Heart left ventricle (tissue), 16 donors: Measurements from ENCODE around the gene NOC3L. TPM values are rescaled to one million over a fixed set of nuclear protein-coding genes. Genes with fewer than 3 reads are reported as not detected.
A peak's percentile ranks its signal among the peaks of the same experiment; 100 is the strongest.

Source experiments
- ATAC-seq, 4 donors: fragments of 200-7000 bp; cut with Tn5 transposase; one replicate each; pipeline ENCODE4 v1.9.1; 2020 to 2022; ENCODE audit warnings: moderate library complexity in 4 of 4, mild to moderate bottlenecking in 3 of 4, moderate number of reproducible peaks in 1 of 4
- DNase-seq, 5 donors: peaks; one replicate each; pipeline ENCODE4 v3.0.0-alpha.2; 2020
- H3K27ac ChIP-seq, 12 donors: fragments of 200-600 bp; sonication (generic) in 4 of 12; one replicate each; pipeline versions ENCODE4 v1.5.0 to v1.8.0; 2016 to 2022; ENCODE audit warnings: mild to moderate bottlenecking in 2 of 12
- H3K27me3 ChIP-seq, 9 donors: fragments of 200-600 bp; sonication (generic) in 2 of 9; one replicate each; pipeline versions ENCODE4 v1.5.1 to v1.8.0; 2016 to 2022; ENCODE audit warnings: mild to moderate bottlenecking in 3 of 9
- H3K36me3 ChIP-seq, 9 donors: fragments of 200-600 bp; sonication (generic) in 2 of 9; one replicate each; pipeline versions ENCODE4 v1.5.0 to v1.8.0; 2018 to 2022; ENCODE audit warnings: mild to moderate bottlenecking in 2 of 9
- H3K4me1 ChIP-seq, 12 donors: fragments of 200-600 bp; sonication (generic) in 4 of 12; one replicate each; pipeline versions ENCODE4 v1.5.0 to v1.8.0; 2016 to 2022; ENCODE audit warnings: mild to moderate bottlenecking in 3 of 12
- H3K4me3 ChIP-seq, 12 donors: fragments of 200-600 bp; sonication (generic) in 4 of 12; one replicate each; pipeline versions ENCODE4 v1.5.0 to v1.8.0; 2017 to 2022; ENCODE audit warnings: mild to moderate bottlenecking in 9 of 12, moderate library complexity in 4 of 12
- H3K9me3 ChIP-seq, 12 donors: fragments of 200-600 bp; sonication (generic) in 4 of 12; one replicate each; pipeline versions ENCODE4 v1.5.0 to v1.8.0; 2016 to 2022; ENCODE audit warnings: mild to moderate bottlenecking in 1 of 12
- POLR2A ChIP-seq, 2 donors: fragments of 450-650 bp; IDR thresholded peaks; one replicate each; pipeline ENCODE4 v1.6.1; 2017; ENCODE audit warnings: antibody characterized with exemption in 2 of 2, mild to moderate bottlenecking in 2 of 2, moderate library complexity in 2 of 2
- WGBS, 4 donors: extraction: QIAGEN DNeasy Blood & Tissue Kit in 2 of 4; methylation state at CpG; one replicate each; pipeline versions ENCODE4 v1.1.5 to v1.1.7; 2013 to 2018; 5-methylcytosine and 5-hydroxymethylcytosine counted together
- intact Hi-C, 10 donors: fragments of 100-400 bp; cut with DNase I; formaldehyde crosslinking; loops; one replicate each; pipeline versions ENCODE4 v1.11.1 to v1.14.2; 2022
- polyA plus RNA-seq, 2 donors: library from polyadenylated mRNA; stranded (reverse); fragments of 200-250 nt; gene quantifications; one replicate each; pipeline ENCODE4 v1.2.3, GENCODE V29; 2013
- total RNA-seq, 9 donors: library from RNA; depleted of rRNA in 2 of 9; stranded (reverse); fragments of >200 nt in 2 of 9; fragmentation: NEBNext Ultra II Directional in 3 of 9; extraction: Animal tissue kit (Norgen Biotek cat#: 25700) in 3 of 9; gene quantifications; one replicate each; pipeline versions ENCODE4 v1.1.0 to v1.2.4, GENCODE V29; 2016 to 2023
- TF ChIP-seq, protein P1 (sequence below), 12 donors: fragments of 200-600 bp; sonication (generic) in 4 of 12; IDR thresholded peaks; one replicate each; pipeline versions ENCODE4 v1.5.0 to v1.8.0; 2018 to 2022; ENCODE audit warnings: antibody characterized with exemption in 12 of 12, mild to moderate bottlenecking in 5 of 12
- donor health status: ischemic (EF 13 %, LVEDD 7.1; RV severe dilation, severe dysfunction).
- donor health status: healthy with polysubstance abuse.
- donor health status: DM: no; HTN: yes; CAD: no.
- donor health status: DM: no; HTN: no; CAD: no.
- donor health status: ischemic (EF 25% LVEDD 6.9; RV normal size, moderate dysfunction).
- donor health status: ischemic (EF 25% LVEDD 5.7; RV mildly dilated, moderate dysfunction).
- donor health status: healthy.
- donor health status: DM: yes; HTN: yes; CAD: no.
- donor health status: ischemic (EF 35%, LVEDD 5.7; RV mildly dilated, moderate dysfunction).
- donor health status: nonischemic (EF 11% LVEDD 7.7; RV severe dilation, severe dysfunction).
- donor health status: DM: yes; HTN: yes; CAD: no.
- donor health status: PGD.
- donor health status: ischemic (EF 29% LVEDD 5.4; RV normal size, mild dysfunction).
- donor health status: nonischemic (EF 23%, LVEDD 6.1; RV moderate dilation, normal function).

Gene NOC3L
- total and polyA plus RNA-seq, 11 donors: 2.2 to 12.0 (median 8.2) TPM

GRCh38 chr10:94287336-94287735 is 75.4 kb downstream of the NOC3L start:
- TF ChIP-seq, protein P1, sequence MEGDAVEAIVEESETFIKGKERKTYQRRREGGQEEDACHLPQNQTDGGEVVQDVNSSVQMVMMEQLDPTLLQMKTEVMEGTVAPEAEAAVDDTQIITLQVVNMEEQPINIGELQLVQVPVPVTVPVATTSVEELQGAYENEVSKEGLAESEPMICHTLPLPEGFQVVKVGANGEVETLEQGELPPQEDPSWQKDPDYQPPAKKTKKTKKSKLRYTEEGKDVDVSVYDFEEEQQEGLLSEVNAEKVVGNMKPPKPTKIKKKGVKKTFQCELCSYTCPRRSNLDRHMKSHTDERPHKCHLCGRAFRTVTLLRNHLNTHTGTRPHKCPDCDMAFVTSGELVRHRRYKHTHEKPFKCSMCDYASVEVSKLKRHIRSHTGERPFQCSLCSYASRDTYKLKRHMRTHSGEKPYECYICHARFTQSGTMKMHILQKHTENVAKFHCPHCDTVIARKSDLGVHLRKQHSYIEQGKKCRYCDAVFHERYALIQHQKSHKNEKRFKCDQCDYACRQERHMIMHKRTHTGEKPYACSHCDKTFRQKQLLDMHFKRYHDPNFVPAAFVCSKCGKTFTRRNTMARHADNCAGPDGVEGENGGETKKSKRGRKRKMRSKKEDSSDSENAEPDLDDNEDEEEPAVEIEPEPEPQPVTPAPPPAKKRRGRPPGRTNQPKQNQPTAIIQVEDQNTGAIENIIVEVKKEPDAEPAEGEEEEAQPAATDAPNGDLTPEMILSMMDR (IDR thresholded peaks at IDR 0.05): no peak
- no peak for TF ChIP-seq POLR2A (IDR thresholded peaks at IDR 0.05)
- Histone ChIP-seq H3K4me1 (peaks cover 0 to 20% (median 4%) of the 10 kb centered on the region in 12 donors), H3K27ac (no peak overlapping the region), H3K27me3 (no peaks in the 10 kb centered on the region), H3K4me3 (no peak overlapping the region), H3K9me3 (no peaks in the 10 kb centered on the region), H3K36me3 (peaks cover 0 to 68% (median 6%) of the 10 kb centered on the region in 9 donors)
- ATAC-seq (peak in 1 of 4 donors; percentile 34), DNase-seq (no peak)
- intact Hi-C loops: loop anchor here in 1 of 10 donors (10.0 kb wide), 1 partner anchor 157 kb away; no protein-coding TSS in a partner anchor
- WGBS, 4 donors: 42 to 63% (median 52%) methylated on average over 3 of the region's 3 CpGs

DNA sequence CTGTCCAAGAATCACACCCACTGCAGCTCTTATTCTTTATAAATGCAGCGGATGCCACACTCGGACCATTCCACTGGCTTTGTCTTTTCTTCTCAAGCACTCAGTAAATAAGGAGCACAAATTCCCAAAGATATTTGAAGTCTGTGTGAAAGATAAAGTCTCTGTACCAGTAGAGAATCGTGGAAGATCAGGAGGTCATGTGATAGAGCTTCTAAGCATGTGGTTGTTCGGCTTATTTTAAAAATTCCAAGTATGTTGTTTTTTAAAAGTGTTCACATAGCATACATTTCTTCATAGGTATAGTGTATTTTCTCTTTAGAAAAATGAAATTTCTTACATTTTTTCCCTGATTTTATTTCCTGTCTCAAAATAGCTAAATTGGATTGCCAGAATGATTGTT is 75.8 kb downstream of the NOC3L start:
- ATAC-seq (no peak), DNase-seq (no peak)
- 65 to 77% (median 71%) methylated on average over 4 of the region's 4 CpGs for WGBS, 4 donors
- Histone ChIP-seq H3K36me3 (peaks cover 0 to 72% (median 6%) of the 10 kb centered on the region in 9 donors), H3K27me3 (no peaks in the 10 kb centered on the region), H3K4me1 (peaks cover 0 to 16% (median under 1%) of the 10 kb centered on the region in 12 donors), H3K4me3 (no peak overlapping the region), H3K27ac (no peak overlapping the region), H3K9me3 (no peaks in the 10 kb centered on the region)
- intact Hi-C loops: loop anchor here in 1 of 10 donors (10.0 kb wide), 1 partner anchor 158 kb away; no protein-coding TSS in a partner anchor
- TF ChIP-seq POLR2A (IDR thresholded peaks at IDR 0.05): no peak
- TF ChIP-seq, protein P1 (IDR thresholded peaks at IDR 0.05): no peak

GRCh38 chr10:94285271-94285670 is 77.5 kb downstream of the NOC3L start:
- peaks cover 0 to 77% (median 6%) of the 10 kb centered on the region in 9 donors for H3K36me3 ChIP-seq
- TF ChIP-seq POLR2A (IDR thresholded peaks at IDR 0.05): no peak
- TF ChIP-seq, protein P1 (IDR thresholded peaks at IDR 0.05): no peak
- DNase-seq (no peak), ATAC-seq (no peak)
- 83 to 97% (median 93%) methylated on average over 7 of the region's 7 CpGs for WGBS, 4 donors
- no peak overlapping the region for H3K27ac ChIP-seq
- intact Hi-C loops: loop anchor here in 1 of 10 donors (10.0 kb wide), 1 partner anchor 160 kb away; no protein-coding TSS in a partner anchor
- peaks cover 0 to 13% (median 0%) of the 10 kb centered on the region in 12 donors for H3K4me1 ChIP-seq
- H3K9me3 ChIP-seq: no peaks in the 10 kb centered on the region
- no peaks in the 10 kb centered on the region for H3K27me3 ChIP-seq
- no peak overlapping the region for H3K4me3 ChIP-seq

Other genes starting within 250 kb of the NOC3L start
- gene TBC1D12, start 39.6 kb upstream of the NOC3L start, total RNA-seq: 1 to 10 TPM; 3.9 to 9.6 (median 5.2) TPM
- 1 to 10 TPM; 3.5 to 6.9 TPM for gene TBC1D12, start 39.6 kb upstream of the NOC3L start, polyA plus RNA-seq
- gene HELLS, start 182.8 kb upstream of the NOC3L start, total RNA-seq: 1 to 10 TPM in 4 of 9 donors, under 1 TPM in 5; 0.48 to 8.9 (median 1.00) TPM
- under 1 TPM; 0.23 to 0.62 TPM for gene HELLS, start 182.8 kb upstream of the NOC3L start, polyA plus RNA-seq